ENCODE measurements around the gene DUSP28. TPM values are rescaled to one million over a fixed set of nuclear protein-coding genes. Genes with fewer than 3 reads are reported as not detected.

Gene DUSP28
- total RNA-seq, 1 experiment from 2014 or later = 10.7 TPM

- no peaks in the 10 kb centered on the region for H3K4me1 ChIP-seq (ENCODE audit: control insufficient read depth, insufficient read depth, low read length)
- POLR2A ChIA-PET = no interaction called here
- DNase-seq (ENCODE audit: low read depth, low spot score) (no peak), ATAC-seq (no peak)
- CTCF ChIA-PET = no interaction called here
- H3K27ac ChIP-seq (ENCODE audit: low read length) = no peak overlapping the region
- TF ChIP-seq CTCF (IDR thresholded peaks at IDR 0.05) (no peak), TCF7L2 (IDR thresholded peaks at IDR 0.05; ENCODE audit: low read depth, low read length) (no peak)
- H3K4me3 ChIP-seq (ENCODE audit: low read depth in 2 of 2, low read length in 2 of 2) = no peak overlapping the region
- H3K27me3 ChIP-seq (ENCODE audit: control insufficient read depth, insufficient read depth, low read length) = no peaks in the 10 kb centered on the region
- peaks cover 15% of the 10 kb centered on the region; the same call in 1 of the 2 replicates for H3K9me3 ChIP-seq (ENCODE audit: control insufficient read depth, insufficient read depth, low read depth, low read length)
- intact Hi-C loops (cut with micrococcal nuclease; ENCODE audit: unreplicated experiment) (no loop called here), in situ Hi-C loops (cut with HindIII; ENCODE audit: low pct_unique_long_range_greater_than_20kb, low sequenced_read_pairs) (no loop called here)
- no peaks in the 10 kb centered on the region for H3K36me3 ChIP-seq (ENCODE audit: control insufficient read depth, insufficient read depth, low read length)
- BruUV-seq (replicated peaks) = no TSS peak
Measured at GRCh38 chr2:240531038-240531437, 29.1 kb upstream of the DUSP28 start.

GRCh38 chr2:240532031-240532775 lies 28.0 kb upstream of the DUSP28 start:
- DNase-seq (ENCODE audit: low read depth, low spot score) (no peak), ATAC-seq (no peak)
- no peak overlapping the region for H3K27ac ChIP-seq (ENCODE audit: low read length)
- no peaks in the 10 kb centered on the region for H3K27me3 ChIP-seq (ENCODE audit: control insufficient read depth, insufficient read depth, low read length)
- ChIA-PET CTCF (no interaction called here), POLR2A (no interaction called here)
- no peak for TF ChIP-seq SIN3A (IDR thresholded peaks at IDR 0.05; ENCODE audit: borderline replicate concordance, insufficient read depth, low read depth, low read length)
- TF ChIP-seq TCF7L2 (IDR thresholded peaks at IDR 0.05; ENCODE audit: low read depth, low read length) = no peak
- TF ChIP-seq POLR2AphosphoS5 (IDR thresholded peaks at IDR 0.05; ENCODE audit: low read depth, low read length) = no peak
- TF ChIP-seq REST (IDR thresholded peaks at IDR 0.05; ENCODE audit: insufficient read depth in 1 of 2, low read depth in 2 of 2, low read length in 1 of 2) = no peak
- no peak for TF ChIP-seq CTCF (IDR thresholded peaks at IDR 0.05)
- H3K9me3 ChIP-seq (ENCODE audit: control insufficient read depth, insufficient read depth, low read depth, low read length) = peaks cover 10% of the 10 kb centered on the region; the same call in 1 of the 2 replicates
- BruUV-seq (replicated peaks) = no TSS peak
- no peaks in the 10 kb centered on the region for H3K36me3 ChIP-seq (ENCODE audit: control insufficient read depth, insufficient read depth, low read length)
- in situ Hi-C loops (cut with HindIII; ENCODE audit: low pct_unique_long_range_greater_than_20kb, low sequenced_read_pairs) = no loop called here
- no peaks in the 10 kb centered on the region for H3K4me1 ChIP-seq (ENCODE audit: control insufficient read depth, insufficient read depth, low read length)
- intact Hi-C loops (cut with micrococcal nuclease; ENCODE audit: unreplicated experiment) = no loop called here
- H3K4me3 ChIP-seq (ENCODE audit: low read depth in 2 of 2, low read length in 2 of 2) = no peak overlapping the region

Data from Panc1 (cell line).